Right lobe of liver (tissue), 6 donors: ENCODE data around the gene SSTR5. TPM values are rescaled to one million over a fixed set of nuclear protein-coding genes. Genes with fewer than 3 reads are reported as not detected.
A peak's percentile ranks its signal among the peaks of the same experiment; 100 is the strongest.
"Not testable (repeated sequence)": the region's sequence is repeated elsewhere in the genome, so short reads cannot be mapped to it uniquely, and the experiment has no call there.

Source experiments
- ATAC-seq, 4 donors: fragments of 200-7000 bp; cut with Tn5 transposase; one replicate each; pipeline ENCODE4 v1.9.1; 2020; ENCODE audit warnings: mild to moderate bottlenecking in 4 of 4, moderate library complexity in 4 of 4
- DNase-seq, 3 donors: peaks; one replicate each; pipeline ENCODE4 v3.0.0-alpha.2; 2020
- H3K27ac ChIP-seq, 3 donors: fragments of 200-600 bp; one replicate each; pipeline ENCODE4 v1.8.0; 2022
- H3K27me3 ChIP-seq, 2 donors: fragments of 200-600 bp; one replicate each; pipeline ENCODE4 v1.8.0; 2022
- H3K36me3 ChIP-seq, 4 donors: fragments of 200-600 bp; sonication (generic) in 1 of 4; one replicate each; pipeline versions ENCODE4 v1.5.1 to v1.8.0; 2017 to 2022; ENCODE audit warnings: control low read depth in 1 of 4
- H3K4me1 ChIP-seq, 4 donors: fragments of 200-600 bp; sonication (generic) in 1 of 4; one replicate each; pipeline versions ENCODE4 v1.5.1 to v1.8.0; 2017 to 2022; ENCODE audit warnings: control low read depth in 1 of 4
- H3K4me3 ChIP-seq, 3 donors: fragments of 200-600 bp; one replicate each; pipeline ENCODE4 v1.8.0; 2022
- H3K9me3 ChIP-seq, 4 donors: fragments of 200-600 bp; sonication (generic) in 1 of 4; one replicate each; pipeline versions ENCODE4 v1.5.1 to v1.8.0; 2017 to 2022; ENCODE audit warnings: control low read depth in 1 of 4
- POLR2A ChIP-seq: fragments of 450-650 bp; IDR thresholded peaks from one replicate; pipeline ENCODE4 v1.6.1; 2017; ENCODE audit warnings: antibody characterized with exemption, mild to moderate bottlenecking
- WGBS: methylation state at CpG from one replicate; pipeline ENCODE4 v1.1.6; 2018; ENCODE audit warnings: low coverage, low lambda C conversion rate; ENCODE audit not compliant: insufficient coverage; ENCODE audit errors: missing lambda C conversion rate; 5-methylcytosine and 5-hydroxymethylcytosine counted together
- intact Hi-C, 2 donors: fragments of 100-400 bp; cut with DNase I; formaldehyde crosslinking; loops; one replicate each; pipeline versions ENCODE4 v1.11.2 to v1.14.1; 2022
- total RNA-seq, 6 experiments: library from RNA; depleted of rRNA in 2 of 6; stranded (reverse); fragments of >200 nt in 2 of 6; fragmentation: NEBNext Ultra II Directional in 3 of 6; extraction: Animal tissue kit (Norgen Biotek cat#: 25700) in 3 of 6; gene quantifications; one replicate each; pipeline versions ENCODE4 v1.1.0 to v1.2.4, GENCODE V29; 2016 to 2023
- TF ChIP-seq, protein P1 (sequence below), 4 donors: fragments of 200-600 bp in 3 of 4; fragments of 450-650 bp in 1 of 4; IDR thresholded peaks; one replicate each; pipeline versions ENCODE4 v1.5.1 to v1.8.0; 2016 to 2022; ENCODE audit warnings: antibody characterized with exemption in 4 of 4, mild to moderate bottlenecking in 2 of 4
- donor health status: DM: no; HTN: yes; CAD: no.
- donor health status: DM: no; HTN: no; CAD: no.
- donor health status: DM: no; HTN: no; CAD: no.
- donor health status: DM: no; HTN: yes; CAD: no.
- donor health status: DM: no; HTN: yes; CAD: no.

Gene SSTR5
- total RNA-seq, 6 experiments from 2014 or later: not detected

- Histone ChIP-seq H3K4me1 (peaks cover 0 to 20% (median 8%) of the 10 kb centered on the region in 4 donors), H3K27ac (no peak overlapping the region), H3K36me3 (no peaks in the 10 kb centered on the region), H3K9me3 (no peaks in the 10 kb centered on the region), H3K4me3 (no peak overlapping the region), H3K27me3 (no peaks in the 10 kb centered on the region)
- ATAC-seq (no peak), DNase-seq (no peak)
- 91% methylated on average over 4 of the region's 6 CpGs for WGBS
- intact Hi-C loops: no loop called here
- TF ChIP-seq POLR2A: no peak
- TF ChIP-seq, protein P1, sequence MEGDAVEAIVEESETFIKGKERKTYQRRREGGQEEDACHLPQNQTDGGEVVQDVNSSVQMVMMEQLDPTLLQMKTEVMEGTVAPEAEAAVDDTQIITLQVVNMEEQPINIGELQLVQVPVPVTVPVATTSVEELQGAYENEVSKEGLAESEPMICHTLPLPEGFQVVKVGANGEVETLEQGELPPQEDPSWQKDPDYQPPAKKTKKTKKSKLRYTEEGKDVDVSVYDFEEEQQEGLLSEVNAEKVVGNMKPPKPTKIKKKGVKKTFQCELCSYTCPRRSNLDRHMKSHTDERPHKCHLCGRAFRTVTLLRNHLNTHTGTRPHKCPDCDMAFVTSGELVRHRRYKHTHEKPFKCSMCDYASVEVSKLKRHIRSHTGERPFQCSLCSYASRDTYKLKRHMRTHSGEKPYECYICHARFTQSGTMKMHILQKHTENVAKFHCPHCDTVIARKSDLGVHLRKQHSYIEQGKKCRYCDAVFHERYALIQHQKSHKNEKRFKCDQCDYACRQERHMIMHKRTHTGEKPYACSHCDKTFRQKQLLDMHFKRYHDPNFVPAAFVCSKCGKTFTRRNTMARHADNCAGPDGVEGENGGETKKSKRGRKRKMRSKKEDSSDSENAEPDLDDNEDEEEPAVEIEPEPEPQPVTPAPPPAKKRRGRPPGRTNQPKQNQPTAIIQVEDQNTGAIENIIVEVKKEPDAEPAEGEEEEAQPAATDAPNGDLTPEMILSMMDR (IDR thresholded peaks at IDR 0.05): no peak
Observed at GRCh38 chr16:1084971-1085370, 12.4 kb downstream of the SSTR5 start.

DNA sequence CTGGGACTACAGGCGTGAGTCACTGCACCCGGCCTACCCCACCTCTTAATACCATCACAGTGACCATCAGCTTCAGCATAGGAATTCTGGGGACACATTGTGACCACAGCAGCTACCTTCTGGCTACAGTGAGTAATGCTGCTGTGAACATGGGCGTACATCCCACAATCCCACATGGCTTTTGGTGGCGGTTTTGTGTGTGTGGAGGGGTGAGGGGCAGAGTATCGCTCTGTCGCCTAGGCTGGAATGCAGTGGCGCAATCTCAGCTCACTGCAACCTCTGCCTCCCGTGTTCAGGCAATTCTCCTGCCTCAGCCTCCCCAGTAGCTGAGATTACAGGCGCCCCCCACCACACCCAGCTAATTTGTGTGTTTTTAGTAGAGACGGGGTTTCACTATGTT, 13.9 kb downstream of the SSTR5 start:
- H3K27me3 ChIP-seq, H3K9me3 ChIP-seq, DNase-seq, H3K4me3 ChIP-seq, ATAC-seq, H3K27ac ChIP-seq, H3K36me3 ChIP-seq, intact Hi-C loops: not testable (repeated sequence)
- peaks cover 0 to 16% (median 7%) of the 10 kb centered on the region in 4 donors for H3K4me1 ChIP-seq
- WGBS: 56% methylated on average over 5 of the region's 10 CpGs

DNA sequence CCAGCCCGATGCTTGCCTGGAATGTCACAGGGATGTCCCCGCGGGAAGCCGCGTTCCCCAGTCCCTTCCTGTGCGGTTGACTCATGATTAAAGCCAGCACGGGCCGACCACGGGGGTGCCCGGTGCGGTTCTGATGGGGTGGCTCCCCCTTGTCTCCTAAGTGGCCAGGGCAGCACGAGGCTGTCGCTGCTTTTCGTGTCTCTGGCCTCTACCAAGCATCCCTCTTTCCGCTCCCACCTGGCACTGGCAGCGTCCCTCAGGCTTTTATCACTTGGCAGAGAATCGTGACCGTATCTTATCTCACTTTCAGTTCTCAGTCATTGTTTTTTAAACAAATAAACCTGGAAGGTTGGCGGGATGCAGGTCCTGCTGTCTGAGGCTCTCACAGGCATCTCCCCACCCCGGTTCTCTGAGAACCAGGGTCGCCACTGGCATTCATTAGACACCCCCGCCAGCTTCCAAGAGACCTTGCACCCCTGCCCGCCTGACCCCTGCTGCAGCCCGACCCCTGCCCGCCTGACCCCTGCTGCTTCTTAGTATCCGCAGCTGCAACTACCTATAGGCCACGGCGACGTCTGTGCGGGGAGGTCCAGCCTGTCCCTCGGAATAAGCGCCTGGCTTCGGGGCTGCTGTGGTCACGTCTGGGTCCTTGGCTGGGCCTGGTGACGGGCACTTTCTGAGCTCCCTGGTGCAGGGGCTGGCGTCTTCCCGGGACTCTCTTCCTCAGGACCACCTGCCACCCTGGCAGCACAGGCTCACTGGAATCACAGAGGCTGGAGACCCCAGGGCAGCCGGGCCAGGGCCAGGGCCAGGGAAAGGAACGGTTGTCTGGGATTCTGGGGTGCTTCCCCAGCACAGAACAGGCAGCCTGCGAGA, 16.0 kb downstream of the SSTR5 start:
- ATAC-seq (peak in 1 of 4 donors; percentile 37), DNase-seq (no peak)
- intact Hi-C loops: no loop called here
- Histone ChIP-seq H3K27ac (no peak overlapping the region), H3K4me1 (peaks cover 0 to 8% (median 3%) of the 10 kb centered on the region in 4 donors), H3K4me3 (no peak overlapping the region), H3K27me3 (no peaks in the 10 kb centered on the region), H3K9me3 (no peaks in the 10 kb centered on the region), H3K36me3 (no peaks in the 10 kb centered on the region)
- WGBS: 40% methylated on average over 17 of the region's 40 CpGs
- TF ChIP-seq, protein P1 (IDR thresholded peaks at IDR 0.05): no peak
- no peak for TF ChIP-seq POLR2A

DNA sequence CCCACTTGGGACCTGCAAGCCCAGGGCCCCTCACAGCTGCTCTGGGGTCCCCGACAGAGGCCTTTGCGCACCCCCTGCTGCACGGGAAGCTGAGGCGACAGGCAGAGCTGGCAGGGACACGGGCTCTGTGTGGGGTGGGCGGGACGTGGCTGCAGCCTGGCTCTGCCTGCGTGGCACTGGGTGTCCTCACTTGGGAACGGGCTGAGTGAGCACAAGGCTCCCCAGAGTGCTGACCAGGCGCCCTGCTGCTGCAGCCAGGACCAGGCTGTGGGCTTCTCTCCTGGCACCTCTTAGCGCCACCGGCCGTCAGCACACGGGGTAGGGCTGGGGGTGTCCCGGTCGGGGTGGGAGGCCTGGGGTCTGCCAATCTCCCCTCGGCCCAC, 16.9 kb downstream of the SSTR5 start:
- TF ChIP-seq POLR2A: no peak
- TF ChIP-seq, protein P1 (IDR thresholded peaks at IDR 0.05): no peak
- DNase-seq (no peak), ATAC-seq (peak in 3 of 4 donors; percentile 13 to 29 (median 24))
- H3K36me3 ChIP-seq: no peaks in the 10 kb centered on the region
- WGBS: 17% methylated on average over 1 of the region's 17 CpGs
- H3K27ac ChIP-seq: no peak overlapping the region
- no peaks in the 10 kb centered on the region for H3K9me3 ChIP-seq
- intact Hi-C loops: no loop called here
- H3K27me3 ChIP-seq: no peaks in the 10 kb centered on the region
- H3K4me1 ChIP-seq: peaks cover 0 to 8% (median 3%) of the 10 kb centered on the region in 4 donors
- H3K4me3 ChIP-seq: no peak overlapping the region
